ENCODE results near the gene AIRE. TPM values are rescaled to one million over a fixed set of nuclear protein-coding genes. Genes with fewer than 3 reads are reported as not detected.

AIRE gene
- total and polyA plus RNA-seq, 2 of the 13 experiments (the other 11 are each of a cell fraction or from before 2014, with no cell fraction given) = not detected

DNA sequence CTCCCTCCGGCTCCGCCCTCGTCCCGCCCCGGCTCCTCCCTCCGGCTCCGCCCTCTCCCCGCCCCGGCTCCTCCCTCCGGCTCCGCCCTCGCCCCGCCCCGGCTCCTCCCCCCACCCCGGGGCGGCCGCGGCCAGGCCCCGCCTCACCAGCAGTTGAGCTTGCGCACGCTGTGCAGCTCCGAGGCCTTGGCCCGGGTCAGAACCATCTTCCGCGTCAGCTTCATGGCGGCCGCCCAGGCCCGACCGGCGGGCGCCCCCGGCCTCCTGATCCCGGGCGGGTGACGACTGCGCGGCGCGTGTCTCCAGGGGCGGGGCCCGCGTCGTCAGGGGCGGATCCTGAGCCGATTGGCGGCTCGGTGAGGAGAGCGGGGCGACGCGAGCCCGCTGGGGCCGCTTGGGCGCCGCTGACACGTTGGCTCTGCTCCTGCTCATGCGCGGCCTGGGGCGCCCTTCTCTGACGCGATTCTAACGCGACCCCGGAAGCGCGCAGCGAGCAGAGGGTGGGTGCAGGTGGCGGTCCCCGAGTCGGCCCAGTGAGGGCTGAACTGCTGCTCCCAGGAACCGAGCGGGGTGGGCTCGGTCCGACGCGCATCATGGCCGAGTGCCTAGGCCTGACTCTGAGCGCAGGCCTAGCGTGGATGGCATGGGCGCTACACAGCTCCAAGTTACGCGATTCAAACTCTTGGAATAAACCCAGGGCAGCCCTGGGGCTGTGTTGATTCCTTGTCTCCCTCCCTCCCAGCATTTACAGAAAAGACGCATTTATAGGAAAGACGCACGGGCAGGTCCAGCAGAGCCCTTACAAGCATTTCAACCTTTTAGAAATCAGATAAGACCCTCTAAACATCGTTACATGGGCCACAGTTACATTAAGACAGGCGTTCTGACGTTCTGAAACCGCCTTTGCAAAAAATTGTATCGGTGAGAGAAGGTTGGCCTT lies 53.6 kb downstream of the AIRE start, which contains the start of gene CFAP410 (continued):
- TF ChIP-seq, protein P1, sequence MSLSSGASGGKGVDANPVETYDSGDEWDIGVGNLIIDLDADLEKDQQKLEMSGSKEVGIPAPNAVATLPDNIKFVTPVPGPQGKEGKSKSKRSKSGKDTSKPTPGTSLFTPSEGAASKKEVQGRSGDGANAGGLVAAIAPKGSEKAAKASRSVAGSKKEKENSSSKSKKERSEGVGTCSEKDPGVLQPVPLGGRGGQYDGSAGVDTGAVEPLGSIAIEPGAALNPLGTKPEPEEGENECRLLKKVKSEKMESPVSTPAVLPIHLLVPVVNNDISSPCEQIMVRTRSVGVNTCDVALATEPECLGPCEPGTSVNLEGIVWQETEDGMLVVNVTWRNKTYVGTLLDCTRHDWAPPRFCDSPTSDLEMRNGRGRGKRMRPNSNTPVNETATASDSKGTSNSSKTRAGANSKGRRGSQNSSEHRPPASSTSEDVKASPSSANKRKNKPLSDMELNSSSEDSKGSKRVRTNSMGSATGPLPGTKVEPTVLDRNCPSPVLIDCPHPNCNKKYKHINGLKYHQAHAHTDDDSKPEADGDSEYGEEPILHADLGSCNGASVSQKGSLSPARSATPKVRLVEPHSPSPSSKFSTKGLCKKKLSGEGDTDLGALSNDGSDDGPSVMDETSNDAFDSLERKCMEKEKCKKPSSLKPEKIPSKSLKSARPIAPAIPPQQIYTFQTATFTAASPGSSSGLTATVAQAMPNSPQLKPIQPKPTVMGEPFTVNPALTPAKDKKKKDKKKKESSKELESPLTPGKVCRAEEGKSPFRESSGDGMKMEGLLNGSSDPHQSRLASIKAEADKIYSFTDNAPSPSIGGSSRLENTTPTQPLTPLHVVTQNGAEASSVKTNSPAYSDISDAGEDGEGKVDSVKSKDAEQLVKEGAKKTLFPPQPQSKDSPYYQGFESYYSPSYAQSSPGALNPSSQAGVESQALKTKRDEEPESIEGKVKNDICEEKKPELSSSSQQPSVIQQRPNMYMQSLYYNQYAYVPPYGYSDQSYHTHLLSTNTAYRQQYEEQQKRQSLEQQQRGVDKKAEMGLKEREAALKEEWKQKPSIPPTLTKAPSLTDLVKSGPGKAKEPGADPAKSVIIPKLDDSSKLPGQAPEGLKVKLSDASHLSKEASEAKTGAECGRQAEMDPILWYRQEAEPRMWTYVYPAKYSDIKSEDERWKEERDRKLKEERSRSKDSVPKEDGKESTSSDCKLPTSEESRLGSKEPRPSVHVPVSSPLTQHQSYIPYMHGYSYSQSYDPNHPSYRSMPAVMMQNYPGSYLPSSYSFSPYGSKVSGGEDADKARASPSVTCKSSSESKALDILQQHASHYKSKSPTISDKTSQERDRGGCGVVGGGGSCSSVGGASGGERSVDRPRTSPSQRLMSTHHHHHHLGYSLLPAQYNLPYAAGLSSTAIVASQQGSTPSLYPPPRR (CRISPR knock-in tag; IDR thresholded peaks at IDR 0.05; ENCODE audit: borderline replicate concordance) = peak; percentile 77; the same call in 1 of the 2 replicates
- no peak for TF ChIP-seq ZNF674 (CRISPR knock-in tag; IDR thresholded peaks at IDR 0.05; ENCODE audit: low read depth)
- TF ChIP-seq NONO (IDR thresholded peaks at IDR 0.05) = no peak
- peak; percentile 96 for TF ChIP-seq NONO (CRISPR knock-in tag; conservative IDR thresholded peaks at IDR 0.05)
- TF ChIP-seq CREM (IDR thresholded peaks at IDR 0.05) = peak; percentile 98
- peak; percentile 96 for TF ChIP-seq CREM (CRISPR knock-in tag; IDR thresholded peaks at IDR 0.05)
- TF ChIP-seq KDM5B (CRISPR knock-in tag; IDR thresholded peaks at IDR 0.05; ENCODE audit: borderline replicate concordance) = peak; percentile 82
- TF ChIP-seq ZSCAN22 (CRISPR knock-in tag; IDR thresholded peaks at IDR 0.05) = peak; percentile 40; the same call in 1 of the 2 replicates
- TF ChIP-seq ZNF431 (CRISPR knock-in tag; IDR thresholded peaks at IDR 0.05; ENCODE audit: borderline replicate concordance, low read depth) = peak; percentile 84
- TF ChIP-seq, protein P2, sequence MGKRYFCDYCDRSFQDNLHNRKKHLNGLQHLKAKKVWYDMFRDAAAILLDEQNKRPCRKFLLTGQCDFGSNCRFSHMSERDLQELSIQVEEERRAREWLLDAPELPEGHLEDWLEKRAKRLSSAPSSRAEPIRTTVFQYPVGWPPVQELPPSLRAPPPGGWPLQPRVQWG (CRISPR knock-in tag; IDR thresholded peaks at IDR 0.05; ENCODE audit: borderline replicate concordance, low read depth) = no peak
- TF ChIP-seq HOXA5 (CRISPR knock-in tag; IDR thresholded peaks at IDR 0.05) = peak; percentile 38; the same call in 1 of the 2 replicates
- TF ChIP-seq, protein P3, sequence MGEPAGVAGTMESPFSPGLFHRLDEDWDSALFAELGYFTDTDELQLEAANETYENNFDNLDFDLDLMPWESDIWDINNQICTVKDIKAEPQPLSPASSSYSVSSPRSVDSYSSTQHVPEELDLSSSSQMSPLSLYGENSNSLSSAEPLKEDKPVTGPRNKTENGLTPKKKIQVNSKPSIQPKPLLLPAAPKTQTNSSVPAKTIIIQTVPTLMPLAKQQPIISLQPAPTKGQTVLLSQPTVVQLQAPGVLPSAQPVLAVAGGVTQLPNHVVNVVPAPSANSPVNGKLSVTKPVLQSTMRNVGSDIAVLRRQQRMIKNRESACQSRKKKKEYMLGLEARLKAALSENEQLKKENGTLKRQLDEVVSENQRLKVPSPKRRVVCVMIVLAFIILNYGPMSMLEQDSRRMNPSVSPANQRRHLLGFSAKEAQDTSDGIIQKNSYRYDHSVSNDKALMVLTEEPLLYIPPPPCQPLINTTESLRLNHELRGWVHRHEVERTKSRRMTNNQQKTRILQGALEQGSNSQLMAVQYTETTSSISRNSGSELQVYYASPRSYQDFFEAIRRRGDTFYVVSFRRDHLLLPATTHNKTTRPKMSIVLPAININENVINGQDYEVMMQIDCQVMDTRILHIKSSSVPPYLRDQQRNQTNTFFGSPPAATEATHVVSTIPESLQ (CRISPR knock-in tag; conservative IDR thresholded peaks at IDR 0.05) = no peak
- peak; percentile 99 for TF ChIP-seq RBFOX2 (IDR thresholded peaks at IDR 0.05; ENCODE audit: low read depth, low read length)
- TF ChIP-seq, protein P4, sequence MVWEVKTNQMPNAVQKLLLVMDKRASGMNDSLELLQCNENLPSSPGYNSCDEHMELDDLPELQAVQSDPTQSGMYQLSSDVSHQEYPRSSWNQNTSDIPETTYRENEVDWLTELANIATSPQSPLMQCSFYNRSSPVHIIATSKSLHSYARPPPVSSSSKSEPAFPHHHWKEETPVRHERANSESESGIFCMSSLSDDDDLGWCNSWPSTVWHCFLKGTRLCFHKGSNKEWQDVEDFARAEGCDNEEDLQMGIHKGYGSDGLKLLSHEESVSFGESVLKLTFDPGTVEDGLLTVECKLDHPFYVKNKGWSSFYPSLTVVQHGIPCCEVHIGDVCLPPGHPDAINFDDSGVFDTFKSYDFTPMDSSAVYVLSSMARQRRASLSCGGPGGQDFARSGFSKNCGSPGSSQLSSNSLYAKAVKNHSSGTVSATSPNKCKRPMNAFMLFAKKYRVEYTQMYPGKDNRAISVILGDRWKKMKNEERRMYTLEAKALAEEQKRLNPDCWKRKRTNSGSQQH (CRISPR knock-in tag; IDR thresholded peaks at IDR 0.05; ENCODE audit: low read depth) = peak; percentile 54; the same call in 1 of the 2 replicates
- 0 out of 2 replicates have a peak, but pooled peaks have one; percentile 43 for TF ChIP-seq ZNF337 (CRISPR knock-in tag; IDR thresholded peaks at IDR 0.05; ENCODE audit: borderline replicate concordance, low read depth)
- TF ChIP-seq, protein P5, sequence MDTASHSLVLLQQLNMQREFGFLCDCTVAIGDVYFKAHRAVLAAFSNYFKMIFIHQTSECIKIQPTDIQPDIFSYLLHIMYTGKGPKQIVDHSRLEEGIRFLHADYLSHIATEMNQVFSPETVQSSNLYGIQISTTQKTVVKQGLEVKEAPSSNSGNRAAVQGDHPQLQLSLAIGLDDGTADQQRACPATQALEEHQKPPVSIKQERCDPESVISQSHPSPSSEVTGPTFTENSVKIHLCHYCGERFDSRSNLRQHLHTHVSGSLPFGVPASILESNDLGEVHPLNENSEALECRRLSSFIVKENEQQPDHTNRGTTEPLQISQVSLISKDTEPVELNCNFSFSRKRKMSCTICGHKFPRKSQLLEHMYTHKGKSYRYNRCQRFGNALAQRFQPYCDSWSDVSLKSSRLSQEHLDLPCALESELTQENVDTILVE (CRISPR knock-in tag; IDR thresholded peaks at IDR 0.05) = peak; percentile 73; the same call in 1 of the 2 replicates
- TF ChIP-seq NR2F1 (CRISPR knock-in tag; IDR thresholded peaks at IDR 0.05) = no peak
- peak; percentile 96 for TF ChIP-seq KDM5A (IDR thresholded peaks at IDR 0.05; ENCODE audit: borderline replicate concordance, low read length)

Measured in HepG2 (cell line).